WTC11 (cell line): ENCODE measurements around the gene LITAFD.

ENCODE experiments used
- CREM ChIP-seq: sonication (generic); formaldehyde crosslinking; IDR thresholded peaks from 2 replicates; pipeline ENCODE4 v1.8.1; 2022; ENCODE audit warnings: mild to moderate bottlenecking, missing genetic modification reagents, moderate library complexity
- TF ChIP-seq, protein P1 (sequence below): fragments of 200-600 bp; IDR thresholded peaks from 2 replicates; pipeline ENCODE4 v1.8.0; 2022; ENCODE audit warnings: antibody characterized with exemption

DNA sequence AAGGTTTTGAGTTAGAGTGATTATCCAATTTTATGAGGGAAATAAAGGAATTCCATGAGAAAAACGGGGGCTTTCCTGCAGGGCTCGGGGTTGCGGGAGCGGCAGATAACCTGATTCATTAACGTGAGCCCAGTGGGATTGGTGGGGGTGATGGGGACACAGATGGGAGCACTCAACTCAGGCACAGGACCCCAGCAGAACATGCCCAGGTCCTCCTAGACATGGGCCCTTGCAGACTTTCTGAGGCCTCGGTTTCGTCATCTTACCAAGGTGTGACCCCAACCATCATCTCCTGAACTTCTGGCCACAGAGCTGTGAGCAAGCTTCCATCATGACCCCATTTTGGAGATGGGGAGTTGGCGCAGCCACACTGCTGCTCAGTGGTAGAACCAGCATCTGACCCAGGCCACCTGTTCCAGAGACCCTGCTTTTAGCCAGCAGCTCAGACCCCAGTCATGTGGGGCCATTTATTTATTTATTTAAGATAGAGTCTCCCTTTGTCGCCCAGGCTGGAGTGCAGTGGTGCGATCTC lies 35.7 kb upstream of the LITAFD start:
- TF ChIP-seq, protein P1, sequence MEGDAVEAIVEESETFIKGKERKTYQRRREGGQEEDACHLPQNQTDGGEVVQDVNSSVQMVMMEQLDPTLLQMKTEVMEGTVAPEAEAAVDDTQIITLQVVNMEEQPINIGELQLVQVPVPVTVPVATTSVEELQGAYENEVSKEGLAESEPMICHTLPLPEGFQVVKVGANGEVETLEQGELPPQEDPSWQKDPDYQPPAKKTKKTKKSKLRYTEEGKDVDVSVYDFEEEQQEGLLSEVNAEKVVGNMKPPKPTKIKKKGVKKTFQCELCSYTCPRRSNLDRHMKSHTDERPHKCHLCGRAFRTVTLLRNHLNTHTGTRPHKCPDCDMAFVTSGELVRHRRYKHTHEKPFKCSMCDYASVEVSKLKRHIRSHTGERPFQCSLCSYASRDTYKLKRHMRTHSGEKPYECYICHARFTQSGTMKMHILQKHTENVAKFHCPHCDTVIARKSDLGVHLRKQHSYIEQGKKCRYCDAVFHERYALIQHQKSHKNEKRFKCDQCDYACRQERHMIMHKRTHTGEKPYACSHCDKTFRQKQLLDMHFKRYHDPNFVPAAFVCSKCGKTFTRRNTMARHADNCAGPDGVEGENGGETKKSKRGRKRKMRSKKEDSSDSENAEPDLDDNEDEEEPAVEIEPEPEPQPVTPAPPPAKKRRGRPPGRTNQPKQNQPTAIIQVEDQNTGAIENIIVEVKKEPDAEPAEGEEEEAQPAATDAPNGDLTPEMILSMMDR, result no peak
- TF ChIP-seq CREM (CRISPR knock-in tag), result no peak
